Renal cortical epithelial cell (primary cell): Measurements from ENCODE around the gene BABAM2. TPM values are rescaled to one million over a fixed set of nuclear protein-coding genes. Genes with fewer than 3 reads are reported as not detected.
A peak's percentile ranks its signal among the peaks of the same experiment; 100 is the strongest.

ENCODE experiments used
- DNase-seq: peaks from one replicate; pipeline ENCODE4 v3.0.0-alpha.2; 2011; ENCODE audit warnings: low read depth
- total RNA-seq: library from RNA; depleted of rRNA; stranded (reverse); fragments of >200 nt; gene quantifications from 2 replicates; pipeline ENCODE4 v1.2.3, GENCODE V29; 2014

BABAM2 gene
- total RNA-seq, 1 donor from 2014 or later = 57.3 TPM

DNA sequence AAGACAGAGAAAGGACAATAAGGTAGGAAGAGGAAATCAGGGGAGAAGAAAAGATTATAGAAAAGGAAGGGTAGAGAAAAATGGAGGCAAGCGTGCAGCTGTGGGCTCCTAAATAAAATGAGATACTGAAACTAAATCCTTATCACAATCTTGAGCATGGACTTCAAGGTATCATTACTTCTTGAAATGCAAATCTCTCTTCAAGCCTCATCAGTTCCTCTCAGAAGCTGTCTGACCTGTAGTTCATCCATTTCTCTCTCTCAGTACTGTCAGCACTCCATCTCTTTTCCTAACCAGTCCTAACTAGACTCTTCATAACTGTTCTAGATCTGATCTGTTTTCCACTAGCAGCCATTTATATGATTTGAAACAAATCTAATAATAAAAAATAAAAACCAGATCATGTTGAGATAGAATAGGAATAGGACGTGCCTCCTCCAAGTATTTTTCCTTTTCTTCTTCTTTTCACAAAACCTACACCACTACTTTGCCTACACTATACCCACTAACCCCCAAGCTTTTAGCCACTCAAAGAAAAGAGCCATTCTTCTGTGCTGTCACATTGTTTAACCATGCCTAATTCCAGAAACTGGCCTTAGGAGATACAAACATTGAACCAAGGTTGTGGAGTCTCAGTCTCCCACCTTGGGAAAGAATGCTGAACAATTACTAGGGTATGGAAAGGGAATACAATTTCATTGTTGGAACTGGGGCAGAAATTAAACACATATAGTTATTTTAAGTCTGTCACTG lies 21.1 kb downstream of the BABAM2 start:
- DNase-seq = no peak

DNA sequence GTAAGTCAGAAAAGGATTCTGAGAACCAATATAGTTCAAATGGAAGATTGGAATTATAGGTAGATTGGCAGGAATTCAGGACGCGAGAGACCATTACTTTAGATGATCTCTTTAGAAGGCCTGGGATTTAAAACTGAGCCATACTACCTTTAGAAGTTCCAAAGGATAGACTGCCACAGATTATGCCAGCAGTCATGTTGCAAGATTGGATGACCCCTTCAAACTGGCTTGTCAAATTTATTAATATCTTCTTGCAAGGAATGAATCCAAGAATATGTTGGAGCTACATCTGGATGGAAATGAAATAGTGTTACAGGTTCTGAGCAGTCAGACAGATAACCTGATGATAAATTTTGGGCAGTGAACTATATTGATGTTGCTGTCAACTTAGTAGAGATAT lies 22.0 kb downstream of the BABAM2 start:
- DNase-seq = no peak

GRCh38 chr2:27914041-27914804 lies 23.7 kb downstream of the BABAM2 start:
- DNase-seq = no peak

GRCh38 chr2:27914805-27915175 lies 24.3 kb downstream of the BABAM2 start:
- DNase-seq = no peak

DNA sequence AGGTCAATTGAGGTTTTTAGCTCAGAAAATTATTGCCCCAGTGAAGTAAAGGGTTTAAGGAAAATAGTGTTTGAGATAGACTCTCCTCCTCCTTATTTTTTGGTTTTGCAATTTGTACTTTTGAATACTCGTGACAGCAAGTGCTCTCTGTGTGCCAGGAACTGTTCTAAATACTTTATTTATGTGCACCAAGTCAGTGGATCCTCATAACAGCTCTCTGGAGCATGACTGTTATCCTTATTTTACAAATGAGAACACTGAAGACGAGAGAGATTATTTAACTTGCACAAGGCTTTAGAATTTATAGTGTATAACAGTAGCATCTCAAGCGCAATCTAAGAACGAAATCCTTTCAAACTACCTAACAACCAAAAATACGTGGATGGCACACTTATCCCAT lies 24.7 kb downstream of the BABAM2 start:
- peak; percentile 61 for DNase-seq

DNA sequence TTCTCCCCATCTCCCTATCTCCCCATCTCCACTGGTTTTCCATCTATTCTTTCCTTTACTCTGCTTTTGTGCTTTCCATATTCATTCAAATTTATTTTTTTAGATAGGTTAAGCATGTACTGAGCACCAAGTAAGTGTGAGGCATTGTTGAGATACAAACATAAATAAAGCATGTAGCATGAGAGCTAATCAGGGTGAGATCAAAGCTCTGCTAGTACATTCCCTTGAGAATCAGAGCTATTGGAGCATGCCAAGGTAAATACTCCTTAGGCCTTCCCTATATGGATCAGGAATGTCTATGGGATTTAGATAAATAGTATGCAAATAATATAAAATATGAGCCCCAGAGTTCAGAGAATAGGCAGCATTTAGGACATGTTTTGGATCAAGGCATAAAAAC lies 25.3 kb downstream of the BABAM2 start:
- peak; percentile 50 for DNase-seq

DNA sequence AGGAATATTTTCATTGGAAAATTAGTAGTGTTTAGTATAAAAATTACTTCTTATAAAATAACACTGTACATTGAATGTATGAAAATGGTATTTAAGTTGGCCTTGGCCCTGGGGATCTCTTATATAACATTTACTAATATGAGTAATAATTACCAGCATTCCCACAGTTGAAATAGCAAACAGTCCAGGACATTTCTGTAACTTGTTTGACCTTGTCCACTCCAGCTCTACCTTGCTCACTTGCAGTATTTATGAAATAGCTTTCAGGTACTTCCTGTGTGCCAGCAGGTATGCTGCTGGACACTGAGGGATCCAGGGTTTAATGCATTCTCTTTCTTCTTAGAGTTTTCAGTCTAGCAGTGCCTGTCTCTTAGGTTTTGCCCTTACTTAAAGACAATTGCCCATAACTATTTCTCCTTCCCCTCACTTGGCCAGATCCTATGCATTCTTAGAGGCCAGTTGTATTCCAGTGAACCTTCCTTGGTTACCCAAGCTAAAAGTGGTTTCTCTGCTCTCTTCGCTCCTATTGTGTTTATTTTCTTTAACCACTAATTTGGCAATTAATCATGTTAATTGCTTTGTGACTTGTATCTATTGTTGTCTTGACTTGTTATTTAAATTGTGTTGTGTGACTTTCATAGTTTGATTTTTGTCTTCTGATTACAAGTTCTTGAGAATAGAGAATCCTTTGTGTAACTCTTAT lies 25.9 kb downstream of the BABAM2 start:
- peak; percentile 66 for DNase-seq

GRCh38 chr2:27920148-27920885 lies 29.8 kb downstream of the BABAM2 start:
- peak; percentile 97 for DNase-seq

DNA sequence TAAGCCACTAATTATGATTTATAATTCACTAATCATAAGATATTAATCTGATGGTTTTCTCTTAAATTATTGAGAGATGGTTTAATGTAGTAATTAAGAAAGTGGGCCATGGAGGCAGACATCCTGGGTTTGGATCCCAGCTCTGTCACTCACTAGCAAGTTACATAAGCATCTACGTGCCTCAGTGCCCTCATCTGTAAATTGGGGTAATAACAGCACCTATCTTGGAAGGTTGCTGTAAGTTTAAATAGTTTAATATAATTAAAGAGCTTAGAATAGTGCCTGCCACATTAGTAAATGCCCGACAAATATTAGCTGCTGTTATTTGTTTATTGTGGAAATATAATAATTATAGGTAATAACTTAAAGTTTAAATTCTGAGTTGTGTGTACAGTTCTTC lies 30.9 kb downstream of the BABAM2 start:
- DNase-seq = no peak

- DNase-seq = peak; percentile 99
Measured at GRCh38 chr2:27921880-27922547, 31.5 kb downstream of the BABAM2 start.

- DNase-seq = peak; percentile 84
Measured at GRCh38 chr2:27922842-27923241, 32.3 kb downstream of the BABAM2 start.

- no peak for DNase-seq
Measured at GRCh38 chr2:27925766-27926472, 35.4 kb downstream of the BABAM2 start.

DNA sequence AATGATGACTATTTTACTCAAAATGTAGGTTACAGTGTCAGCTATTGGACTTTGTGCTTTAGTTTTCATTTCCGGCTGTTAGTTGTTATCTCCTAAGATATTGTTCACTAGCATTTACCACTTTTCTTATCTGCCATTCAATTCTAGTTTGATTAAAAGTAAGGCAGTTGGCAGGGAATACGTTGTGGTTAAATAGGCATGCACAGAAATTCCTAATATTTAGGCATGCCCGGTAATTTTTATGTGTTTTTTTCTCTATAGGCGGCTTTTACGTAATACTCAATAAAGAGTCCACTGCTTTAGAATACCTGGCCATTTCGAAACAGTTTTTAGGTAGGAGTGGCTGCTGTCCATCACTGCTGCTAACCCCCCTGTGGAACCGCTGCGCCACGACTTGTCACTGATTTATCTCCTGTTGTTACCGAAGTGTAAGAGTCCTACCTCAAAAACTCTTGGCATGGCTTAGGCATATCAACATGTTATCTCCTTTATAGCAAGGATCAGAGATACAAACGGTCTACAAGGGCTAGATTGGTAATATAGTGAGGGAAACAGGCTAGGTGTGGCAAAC lies 39.5 kb downstream of the BABAM2 start:
- DNase-seq = no peak

- peak; percentile 86 for DNase-seq
Measured at GRCh38 chr2:27931361-27931950, 40.9 kb downstream of the BABAM2 start.

GRCh38 chr2:27932396-27932795 lies 41.9 kb downstream of the BABAM2 start:
- peak; percentile 92 for DNase-seq

GRCh38 chr2:27935026-27935425 lies 44.5 kb downstream of the BABAM2 start:
- no peak for DNase-seq

- DNase-seq = no peak
Measured at GRCh38 chr2:27940090-27940671, 49.7 kb downstream of the BABAM2 start.

DNA sequence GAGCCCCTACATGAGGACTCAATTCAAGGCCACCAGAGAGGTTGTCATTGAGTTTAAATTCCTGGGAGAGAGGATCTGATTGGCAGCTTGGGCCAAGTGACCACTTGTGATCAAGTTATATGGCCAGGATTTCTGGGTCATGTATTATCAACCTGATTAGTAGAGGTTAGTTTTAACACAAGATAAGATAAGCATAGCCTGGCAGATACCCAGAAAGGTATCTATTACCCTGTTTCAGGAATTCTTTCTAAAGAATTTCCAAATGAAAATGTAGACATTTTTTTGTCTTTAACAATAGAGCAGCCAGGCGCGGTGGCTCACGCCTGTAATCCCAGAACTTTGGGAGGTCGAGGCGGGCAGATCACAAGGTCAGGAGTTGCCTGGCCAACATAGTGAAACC lies 50.5 kb downstream of the BABAM2 start:
- no peak for DNase-seq
